GM12878 (cell line): ENCODE results near the gene BICC1. TPM values are rescaled to one million over a fixed set of nuclear protein-coding genes. Genes with fewer than 3 reads are reported as not detected.

Source experiments
- ATAC-seq: fragments of 200-7000 bp; cut with Tn5 transposase; 3 replicates; pipeline ENCODE4 v1.9.1; 2020; ENCODE audit warnings: mild to moderate bottlenecking, moderate library complexity
- BruUV-seq: library from RNA; stranded (reverse); fragments of 400-500 nt; replicated peaks from 2 replicates; lab custom pipeline; 2021; lab: Mats Ljungman, UMichigan
- CTCF ChIA-PET: fragments of 300-600 bp; sonication (Branson Sonifier 250); formaldehyde crosslinking; extraction: SDS; loops from one replicate; lab custom pipeline; 2021; ENCODE audit warnings: inconsistent platforms; lab: Yijun Ruan, JAX
- POLR2A ChIA-PET: fragments of 350-600 bp; formaldehyde crosslinking; extraction: SDS; loops from one replicate; lab custom pipeline; 2021; ENCODE audit warnings: inconsistent platforms; lab: Charles Lee
- RAD21 ChIA-PET: fragments of 300-600 bp; sonication (Branson Sonifier 250); formaldehyde crosslinking; loops from one replicate; lab custom pipeline; 2023; ENCODE audit warnings: antibody characterized with exemption; ENCODE audit not compliant: unreplicated experiment; lab: Charles Lee
- SMC1A ChIA-PET: fragments of 300-600 bp; sonication (Branson Sonifier 250); formaldehyde crosslinking; loops from one replicate; lab custom pipeline; 2023; ENCODE audit not compliant: unreplicated experiment, uncharacterized antibody; lab: Charles Lee
- DNase-seq: peaks from one replicate; pipeline ENCODE4 v3.0.0-alpha.2; 2011; ENCODE audit warnings: low read depth, low spot score
- FAIRE-seq: peaks from 3 replicates; lab custom pipeline; 2011; peaks lifted over from hg19 to GRCh38; lab: Jason Lieb, UNC
- H2AFZ ChIP-seq: 2 replicates; pipeline ENCODE4 v1.6.0; 2011; ENCODE audit warnings: low read depth, low read length, control low read depth; ENCODE audit not compliant: control insufficient read depth
- H3K27ac ChIP-seq: 2 replicates; pipeline ENCODE4 v1.5.1; 2011; ENCODE audit warnings: control low read depth; ENCODE audit not compliant: control insufficient read depth, insufficient read depth
- H3K27me3 ChIP-seq, 2 experiments: replicated peaks in 1 of 2; 2 replicates each; pipeline versions ENCODE4 v1.6.0 to v1.6.1; 2011; ENCODE audit warnings: low read length in 1 of 2; ENCODE audit not compliant: control insufficient read depth in 2 of 2, insufficient read depth in 2 of 2
- H3K36me3 ChIP-seq, 2 experiments: 2 replicates each; pipeline ENCODE4 v1.5.1; 2011; ENCODE audit warnings: low read length in 1 of 2; ENCODE audit not compliant: control insufficient read depth in 2 of 2, insufficient read depth in 2 of 2
- H3K4me1 ChIP-seq: 2 replicates; pipeline ENCODE4 v1.6.1; 2011; ENCODE audit warnings: mild to moderate bottlenecking, low read length, moderate library complexity, mixed read lengths; ENCODE audit not compliant: control insufficient read depth, insufficient read depth
- H3K4me2 ChIP-seq: 2 replicates; pipeline ENCODE4 v1.6.0; 2011; ENCODE audit warnings: control low read depth; ENCODE audit not compliant: control insufficient read depth, insufficient read depth
- H3K4me3 ChIP-seq: fragments of 200-600 bp; sonication (generic); 2 replicates; pipeline ENCODE4 v1.5.1; 2016
- H3K79me2 ChIP-seq: 2 replicates; pipeline ENCODE4 v1.6.0; 2011; ENCODE audit warnings: low read length; ENCODE audit not compliant: control insufficient read depth, insufficient read depth
- H3K9ac ChIP-seq: 2 replicates; pipeline ENCODE4 v1.8.0; 2011; ENCODE audit warnings: low read length, control low read depth, mixed read lengths; ENCODE audit not compliant: control insufficient read depth, insufficient read depth
- H3K9me3 ChIP-seq: replicated peaks from 3 replicates; pipeline ENCODE4 v1.5.1; 2011; ENCODE audit warnings: mild to moderate bottlenecking, low read length; ENCODE audit not compliant: control insufficient read depth, insufficient read depth
- H4K20me1 ChIP-seq: 2 replicates; pipeline ENCODE4 v1.6.0; 2011; ENCODE audit not compliant: control insufficient read depth, insufficient read depth
- E2F4 ChIP-seq: IDR thresholded peaks from 2 replicates; pipeline ENCODE4 v1.6.1; 2012; ENCODE audit warnings: low read depth, low read length, improper control_type of control experiment
- EZH2 ChIP-seq: IDR thresholded peaks from 2 replicates; pipeline ENCODE4 v1.6.1; 2012; ENCODE audit warnings: low read depth, mild to moderate bottlenecking, control low read depth, inconsistent platforms, low read length, borderline replicate concordance; ENCODE audit not compliant: control insufficient read depth
- NFYB ChIP-seq: IDR thresholded peaks from 2 replicates; pipeline ENCODE4 v1.6.1; 2011; ENCODE audit warnings: low read depth, mild to moderate bottlenecking, low read length, improper control_type of control experiment, moderate library complexity; ENCODE audit not compliant: insufficient read depth
- RELA ChIP-seq: fragments of 450-650 bp; IDR thresholded peaks from 2 replicates; pipeline ENCODE4 v1.8.0; 2014; ENCODE audit warnings: borderline replicate concordance; ENCODE audit not compliant: partially characterized antibody
- RUNX3 ChIP-seq: IDR thresholded peaks from 2 replicates; pipeline ENCODE4 v1.6.1; 2012; ENCODE audit warnings: low read length, inconsistent platforms
- STAT1 ChIP-seq: fragments of 450-650 bp; conservative IDR thresholded peaks from 2 replicates; pipeline ENCODE4 v1.6.1; 2014; ENCODE audit warnings: antibody characterized with exemption, mild to moderate bottlenecking
- WGBS: methylation state at CpG from one replicate; pipeline ENCODE4 v1.1.6; 2016; ENCODE audit warnings: low lambda C conversion rate; ENCODE audit not compliant: insufficient replicate concordance, insufficient coverage; ENCODE audit errors: missing lambda C conversion rate; 5-methylcytosine and 5-hydroxymethylcytosine counted together
- in situ Hi-C: fragments of 300-500 bp; cut with MboI; formaldehyde crosslinking; loops from 9 replicates; pipeline ENCODE4 v1.14.3; 2018; ENCODE audit warnings: mixed read lengths
- intact Hi-C: fragments of 100-400 bp; cut with micrococcal nuclease; formaldehyde crosslinking; loops from one replicate; pipeline ENCODE4 v1.14.2; 2022; ENCODE audit not compliant: unreplicated experiment
- polyA plus RNA-seq, 11 experiments: library from polyadenylated mRNA; depleted of rRNA in 4 of 11; unstranded in 6 of 11; stranded (reverse) in 5 of 11; fragments of >200 nt; fragmentation: Nextera tagmentation in 4 of 11; fragmentation: Illumina TruSeq in 1 of 11; extraction: Ambion mirVana in 4 of 11; extraction: Trizol in 1 of 11; gene quantifications; 1 replicate in 1 of 11; 2 replicates in 10 of 11; pipeline versions ENCODE4 v1.2.1 to v1.2.3, GENCODE V29; 2011 to 2016; ENCODE audit warnings: inconsistent platforms in 2 of 11, missing spikeins in 2 of 11, low read depth in 1 of 11
- total RNA-seq, 4 experiments: library from RNA; depleted of rRNA in 3 of 4; stranded (reverse); fragments of >200 nt in 3 of 4; fragmentation: Illumina TruSeq in 1 of 4; extraction: Trizol in 1 of 4; gene quantifications; 2 replicates each; pipeline versions ENCODE4 v1.2.1 to v1.2.3, GENCODE V29; 2013 to 2021

BICC1 gene
- total and polyA plus RNA-seq, 10 of the 15 experiments (the other 5 are each of a cell fraction or from before 2014, with no cell fraction given), result 0.01 to 0.10 (median 0.04) TPM; not detected in 5

GRCh38 chr10:58465629-58466028 is 47.0 kb upstream of the BICC1 start:
- ChIA-PET CTCF (interaction anchor here (0.7 kb wide), 1 partner anchor 53 kb away, joined by 3 read pairs; no protein-coding TSS in a partner anchor), RAD21 (no interaction called here), POLR2A (no interaction called here)
- Histone ChIP-seq H2AFZ (no peak overlapping the region), H3K36me3 (no peaks in the 10 kb centered on the region), H4K20me1 (no peaks in the 10 kb centered on the region), H3K4me3 (no peak overlapping the region), H3K4me1 (no peaks in the 10 kb centered on the region), H3K27ac (no peak overlapping the region), H3K9ac (no peak overlapping the region)
- in situ Hi-C loops (no loop called here), intact Hi-C loops (no loop called here)
- 13% methylated on average over 4 of the region's 4 CpGs for WGBS
- no TSS peak for BruUV-seq
- no peak for FAIRE-seq
- no peak for ATAC-seq
- TF ChIP-seq STAT1 (no peak), E2F4 (no peak), EZH2 (no peak), RUNX3 (no peak), NFYB (no peak), RELA (no peak)
- TF ChIP-seq, all 136 proteins: peak for 0
- Histone ChIP-seq H3K27me3 (no peaks in the 10 kb centered on the region; a peak in 1 of 4 replicates), H3K79me2 (no peaks in the 10 kb centered on the region), H3K9me3 (no peaks in the 10 kb centered on the region), H3K4me2 (no peak overlapping the region)
- SMC1A ChIA-PET, result no interaction called here
- no peak for DNase-seq
